Natural killer cell (primary cell): ENCODE data around the gene EEF2K. TPM values are rescaled to one million over a fixed set of nuclear protein-coding genes. Genes with fewer than 3 reads are reported as not detected.

Experiments used
- ATAC-seq, 3 donors: fragments of 150-1000 bp in 2 of 3; fragments of 200-7000 bp in 1 of 3; cut with Tn5 transposase; 1 replicate in 1 of 3; 2 replicates in 2 of 3; pipeline ENCODE4 v1.10.0; 2021; ENCODE audit warnings: mild to moderate bottlenecking in 2 of 3, moderate library complexity in 2 of 3
- DNase-seq, 2 donors: peaks; one replicate each; pipeline versions ENCODE4 v3.0.0 to v3.0.0-alpha.2; 2013 to 2021; ENCODE audit warnings: mixed read lengths in 1 of 2
- H3K27ac ChIP-seq: one replicate; pipeline ENCODE4 v1.5.1; 2013; ENCODE audit warnings: mild to moderate bottlenecking, low read length
- H3K27me3 ChIP-seq: one replicate; pipeline ENCODE4 v1.6.1; 2013; ENCODE audit warnings: low read length; ENCODE audit not compliant: control insufficient read depth, insufficient read depth
- H3K36me3 ChIP-seq: one replicate; pipeline ENCODE4 v1.6.1; 2013; ENCODE audit warnings: low read length; ENCODE audit not compliant: control insufficient read depth, insufficient read depth
- H3K4me1 ChIP-seq: one replicate; pipeline ENCODE4 v1.6.1; 2013; ENCODE audit warnings: low read length; ENCODE audit not compliant: control insufficient read depth, insufficient read depth
- H3K4me3 ChIP-seq: one replicate; pipeline ENCODE4 v1.5.1; 2013; ENCODE audit warnings: low read length
- H3K9me3 ChIP-seq: one replicate; pipeline ENCODE4 v1.6.1; 2013; ENCODE audit warnings: low read length; ENCODE audit not compliant: control insufficient read depth, insufficient read depth
- H3K27ac Mint-ChIP-seq, 2 donors: one replicate each; pipeline ENCODE4 v1.8.0; 2022; ENCODE audit warnings: mild to moderate bottlenecking in 2 of 2, mixed read lengths in 2 of 2, moderate library complexity in 1 of 2
- H3K27me3 Mint-ChIP-seq, 2 donors: one replicate each; pipeline ENCODE4 v1.8.0; 2022; ENCODE audit warnings: low read depth in 2 of 2, mixed read lengths in 2 of 2
- H3K36me3 Mint-ChIP-seq: one replicate; pipeline ENCODE4 v1.8.0; 2022; ENCODE audit warnings: mixed read lengths
- H3K4me1 Mint-ChIP-seq, 2 donors: one replicate each; pipeline ENCODE4 v1.8.0; 2022; ENCODE audit warnings: mixed read lengths in 2 of 2
- H3K4me3 Mint-ChIP-seq: one replicate; pipeline ENCODE4 v1.8.0; 2022; ENCODE audit warnings: mild to moderate bottlenecking, moderate library complexity, mixed read lengths
- H3K9me3 Mint-ChIP-seq, 2 donors: one replicate each; pipeline ENCODE4 v1.8.0; 2022; ENCODE audit warnings: mixed read lengths in 2 of 2
- CTCF ChIP-seq: fragments of 200-600 bp; IDR thresholded peaks from one replicate; pipeline ENCODE4 v1.8.0; 2022; ENCODE audit warnings: antibody characterized with exemption
- WGBS: methylation state at CpG from one replicate; pipeline ENCODE4 v1.1.7; 2013; ENCODE audit warnings: missing lambda C conversion rate; ENCODE audit not compliant: insufficient coverage; 5-methylcytosine and 5-hydroxymethylcytosine counted together
- intact Hi-C: fragments of 100-400 bp; cut with micrococcal nuclease; formaldehyde crosslinking; loops from one replicate; pipeline ENCODE4 v1.14.2; 2022
- total RNA-seq, 4 donors: library from RNA; stranded (reverse); fragments of 120-200 nt in 1 of 4; gene quantifications; one replicate each; pipeline versions ENCODE4 v1.2.3 to v1.2.4, GENCODE V29; 2013 to 2022

The EEF2K gene
- total RNA-seq, 3 donors from 2014 or later (not counting 1 experiment from before 2014, with no cell fraction given): 12.6 to 33.5 (median 22.9) TPM

- intact Hi-C loops: no loop called here
- Histone ChIP-seq H3K4me3 (no peak overlapping the region), H3K27ac (no peak overlapping the region), H3K36me3 (peaks cover 22% of the 10 kb centered on the region), H3K9me3 (peaks cover 5% of the 10 kb centered on the region), H3K27me3 (no peaks in the 10 kb centered on the region), H3K4me1 (peaks cover 11% of the 10 kb centered on the region)
- H3K4me3 Mint-ChIP-seq: peak overlapping the region; percentile 68
- H3K27ac Mint-ChIP-seq: peak overlapping the region; percentile 55
- H3K36me3 Mint-ChIP-seq: no peaks in the 10 kb centered on the region
- TF ChIP-seq CTCF: no peak
- DNase-seq (no peak), ATAC-seq (peak in 2 of 3 donors; percentile 15 to 46)
- no peaks in the 10 kb centered on the region for H3K27me3 Mint-ChIP-seq
- no peaks in the 10 kb centered on the region for H3K9me3 Mint-ChIP-seq
- H3K4me1 Mint-ChIP-seq: peaks cover 18 to 23% of the 10 kb centered on the region in 2 donors
- WGBS: 61% methylated on average over 5 of the region's 5 CpGs
Observed at GRCh38 chr16:22253272-22253671, 47.2 kb downstream of the EEF2K start.

- Histone ChIP-seq H3K36me3 (peaks cover 28% of the 10 kb centered on the region), H3K4me3 (no peak overlapping the region), H3K4me1 (peaks cover 12% of the 10 kb centered on the region), H3K27ac (no peak overlapping the region), H3K27me3 (no peaks in the 10 kb centered on the region), H3K9me3 (peaks cover 5% of the 10 kb centered on the region)
- Mint-ChIP-seq H3K27ac (no peak overlapping the region), H3K36me3 (no peaks in the 10 kb centered on the region), H3K4me3 (no peak overlapping the region), H3K9me3 (no peaks in the 10 kb centered on the region), H3K27me3 (no peaks in the 10 kb centered on the region), H3K4me1 (peaks cover 18 to 24% of the 10 kb centered on the region in 2 donors)
- no peak for DNase-seq
- 100% methylated on average over 1 of the region's 1 CpG for WGBS
- ATAC-seq: no peak
- no peak for TF ChIP-seq CTCF
- intact Hi-C loops: no loop called here
Observed at GRCh38 chr16:22255335-22255734, 49.3 kb downstream of the EEF2K start.

- intact Hi-C loops: no loop called here
- DNase-seq (no peak), ATAC-seq (no peak)
- WGBS: 97% methylated on average over 13 of the region's 13 CpGs
- Mint-ChIP-seq H3K9me3 (no peaks in the 10 kb centered on the region), H3K4me3 (no peak overlapping the region), H3K36me3 (no peaks in the 10 kb centered on the region), H3K4me1 (peaks cover 21 to 36% of the 10 kb centered on the region in 2 donors), H3K27me3 (no peaks in the 10 kb centered on the region), H3K27ac (no peak overlapping the region)
- H3K27me3 ChIP-seq: no peaks in the 10 kb centered on the region
- TF ChIP-seq CTCF: no peak
- peaks cover 5% of the 10 kb centered on the region for H3K9me3 ChIP-seq
- no peak overlapping the region for H3K27ac ChIP-seq
- no peak overlapping the region for H3K4me3 ChIP-seq
- H3K4me1 ChIP-seq: peaks cover 27% of the 10 kb centered on the region
- peaks cover 33% of the 10 kb centered on the region for H3K36me3 ChIP-seq
Observed at GRCh38 chr16:22257440-22257839, 51.4 kb downstream of the EEF2K start.

GRCh38 chr16:22260490-22260889, 54.4 kb downstream of the EEF2K start:
- H3K36me3 Mint-ChIP-seq: no peaks in the 10 kb centered on the region
- Histone ChIP-seq H3K27me3 (no peaks in the 10 kb centered on the region), H3K27ac (no peak overlapping the region), H3K4me3 (no peak overlapping the region), H3K36me3 (peaks cover 29% of the 10 kb centered on the region), H3K4me1 (peaks cover 19% of the 10 kb centered on the region), H3K9me3 (peaks cover under 1% of the 10 kb centered on the region)
- H3K9me3 Mint-ChIP-seq: no peaks in the 10 kb centered on the region
- TF ChIP-seq CTCF: no peak
- ATAC-seq (no peak), DNase-seq (no peak)
- H3K27ac Mint-ChIP-seq: peak overlapping the region in 1 of 2 donors; percentile 9
- no peaks in the 10 kb centered on the region for H3K27me3 Mint-ChIP-seq
- H3K4me1 Mint-ChIP-seq: peaks cover 11 to 22% of the 10 kb centered on the region in 2 donors
- H3K4me3 Mint-ChIP-seq: no peak overlapping the region
- intact Hi-C loops: no loop called here
- 100% methylated on average over 3 of the region's 3 CpGs for WGBS
